Transverse colon (tissue), 3 donors: ENCODE data around the gene EFCAB7.

ENCODE experiments used
- EP300 ChIP-seq: sonication (generic); formaldehyde crosslinking; IDR thresholded peaks from one replicate; pipeline ENCODE4 v1.6.1; 2017; ENCODE audit warnings: antibody characterized with exemption, low read depth
- TF ChIP-seq, protein P1 (sequence below), 5 experiments: fragments of 200-600 bp in 3 of 5; fragments of 450-650 bp in 2 of 5; sonication (generic) in 3 of 5; IDR thresholded peaks; 1 replicate in 2 of 5; 2 replicates in 3 of 5; pipeline ENCODE4 v1.5.1; 2016 to 2017; ENCODE audit warnings: antibody characterized with exemption in 5 of 5, inconsistent platforms in 3 of 5, mild to moderate bottlenecking in 2 of 5, moderate library complexity in 1 of 5

DNA sequence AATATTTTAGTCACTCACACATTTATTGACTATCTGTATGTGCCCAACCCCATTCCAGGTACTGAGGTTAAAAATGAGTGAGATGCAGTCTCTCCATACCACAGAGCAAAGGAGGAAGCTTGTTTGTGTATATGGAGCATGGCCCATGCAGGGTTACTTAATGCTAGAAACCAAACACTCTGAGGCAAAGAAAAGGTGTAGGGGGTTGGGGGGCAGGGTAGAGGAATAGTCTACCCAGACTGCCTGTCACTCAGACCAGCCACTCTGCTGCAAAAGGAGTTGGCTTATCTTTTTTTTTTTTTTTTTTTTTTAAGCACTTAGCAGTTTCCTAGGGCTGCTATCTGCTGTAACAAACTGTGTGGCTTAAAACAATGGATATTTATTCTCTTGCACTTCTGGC lies 89.6 kb downstream of the EFCAB7 start:
- TF ChIP-seq, protein P1, sequence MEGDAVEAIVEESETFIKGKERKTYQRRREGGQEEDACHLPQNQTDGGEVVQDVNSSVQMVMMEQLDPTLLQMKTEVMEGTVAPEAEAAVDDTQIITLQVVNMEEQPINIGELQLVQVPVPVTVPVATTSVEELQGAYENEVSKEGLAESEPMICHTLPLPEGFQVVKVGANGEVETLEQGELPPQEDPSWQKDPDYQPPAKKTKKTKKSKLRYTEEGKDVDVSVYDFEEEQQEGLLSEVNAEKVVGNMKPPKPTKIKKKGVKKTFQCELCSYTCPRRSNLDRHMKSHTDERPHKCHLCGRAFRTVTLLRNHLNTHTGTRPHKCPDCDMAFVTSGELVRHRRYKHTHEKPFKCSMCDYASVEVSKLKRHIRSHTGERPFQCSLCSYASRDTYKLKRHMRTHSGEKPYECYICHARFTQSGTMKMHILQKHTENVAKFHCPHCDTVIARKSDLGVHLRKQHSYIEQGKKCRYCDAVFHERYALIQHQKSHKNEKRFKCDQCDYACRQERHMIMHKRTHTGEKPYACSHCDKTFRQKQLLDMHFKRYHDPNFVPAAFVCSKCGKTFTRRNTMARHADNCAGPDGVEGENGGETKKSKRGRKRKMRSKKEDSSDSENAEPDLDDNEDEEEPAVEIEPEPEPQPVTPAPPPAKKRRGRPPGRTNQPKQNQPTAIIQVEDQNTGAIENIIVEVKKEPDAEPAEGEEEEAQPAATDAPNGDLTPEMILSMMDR (IDR thresholded peaks at IDR 0.05), result no peak
- no peak for TF ChIP-seq EP300
